ENCODE data around the gene SLC7A7. TPM values are rescaled to one million over a fixed set of nuclear protein-coding genes. Genes with fewer than 3 reads are reported as not detected.

SLC7A7 gene
- total RNA-seq, 1 experiment from 2014 or later = 3.1 TPM

DNA sequence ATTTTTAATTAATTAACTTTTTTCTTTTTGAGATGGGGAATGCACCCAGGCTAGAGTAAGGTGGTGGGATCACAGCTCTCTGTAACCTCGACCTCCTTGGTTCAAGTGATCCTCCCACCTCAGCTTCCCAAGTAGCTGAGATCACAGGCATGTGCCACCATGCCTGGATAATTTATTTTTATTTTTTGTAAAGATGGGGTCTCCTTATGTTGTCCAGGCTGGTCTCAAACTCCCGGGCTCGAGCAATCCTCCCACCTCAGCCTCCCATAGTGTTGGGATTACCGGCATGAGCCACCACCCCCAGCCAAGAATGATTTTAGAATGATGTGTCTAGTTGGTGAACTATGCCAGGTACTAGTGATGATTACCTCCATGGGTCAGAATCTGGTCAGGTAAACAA, 49.7 kb upstream of the SLC7A7 start:
- H3K4me3 Mint-ChIP-seq = no peak overlapping the region
- no peak overlapping the region for H2BK5ac ChIP-seq (ENCODE audit: insufficient read length, low read length)
- DNase-seq = no peak
- no peak overlapping the region for H3K27ac ChIP-seq (ENCODE audit: insufficient read length, low read depth, low read length)
- no peak overlapping the region for H3K4me2 ChIP-seq (ENCODE audit: insufficient read depth, insufficient read length, low read length)
- H3K9me3 ChIP-seq (ENCODE audit: control insufficient read depth, low read depth, low read length) = no peaks in the 10 kb centered on the region
- no peak overlapping the region for H3T11ph ChIP-seq (ENCODE audit: low read length)
- no peaks in the 10 kb centered on the region for H3K27me3 ChIP-seq (ENCODE audit: insufficient read depth, low read length)
- H3K18ac ChIP-seq (ENCODE audit: insufficient read length, low read depth, low read length) = no peak overlapping the region
- no peak overlapping the region for H3K23ac ChIP-seq (ENCODE audit: insufficient read length, low read depth, low read length)
- H3K79me2 ChIP-seq (ENCODE audit: insufficient read depth, low read length) = no peaks in the 10 kb centered on the region
- H3K14ac ChIP-seq (ENCODE audit: insufficient read depth, low read length) = no peak overlapping the region
- no peaks in the 10 kb centered on the region for H3K79me1 ChIP-seq (ENCODE audit: insufficient read depth, low read depth, low read length, poor library complexity, severe bottlenecking)
- H2BK15ac ChIP-seq (ENCODE audit: low read depth, low read length) = no peak overlapping the region
- no peaks in the 10 kb centered on the region for H3K36me3 Mint-ChIP-seq (ENCODE audit: insufficient read depth in 1 of 3, low read depth in 3 of 3)
- no peaks in the 10 kb centered on the region for H3K27me3 Mint-ChIP-seq (ENCODE audit: low read depth)
- no peak overlapping the region for H2BK120ac ChIP-seq (ENCODE audit: low read depth, low read length, poor library complexity, severe bottlenecking)
- no CpG with 5 or more reads among the region's 4 CpGs for WGBS (ENCODE audit: extremely low coverage, insufficient read length, low lambda C conversion rate)
- H2BK12ac ChIP-seq (ENCODE audit: insufficient read length, low read depth, low read length) = no peak overlapping the region
- no peak overlapping the region for H2BK20ac ChIP-seq (ENCODE audit: low read depth, low read length, poor library complexity, severe bottlenecking)
- no peak overlapping the region; a peak in 1 of 7 replicates for H3K27ac Mint-ChIP-seq
- H3K9ac ChIP-seq (ENCODE audit: extremely low read depth, insufficient read length, low read length) = no peak overlapping the region
- H3K23me2 ChIP-seq (ENCODE audit: insufficient read length, low read depth, low read length, poor library complexity, severe bottlenecking) = no peaks in the 10 kb centered on the region
- no peaks in the 10 kb centered on the region for H4K20me1 ChIP-seq (ENCODE audit: control insufficient read depth, insufficient read depth, insufficient read length)
- TF ChIP-seq, protein P1, sequence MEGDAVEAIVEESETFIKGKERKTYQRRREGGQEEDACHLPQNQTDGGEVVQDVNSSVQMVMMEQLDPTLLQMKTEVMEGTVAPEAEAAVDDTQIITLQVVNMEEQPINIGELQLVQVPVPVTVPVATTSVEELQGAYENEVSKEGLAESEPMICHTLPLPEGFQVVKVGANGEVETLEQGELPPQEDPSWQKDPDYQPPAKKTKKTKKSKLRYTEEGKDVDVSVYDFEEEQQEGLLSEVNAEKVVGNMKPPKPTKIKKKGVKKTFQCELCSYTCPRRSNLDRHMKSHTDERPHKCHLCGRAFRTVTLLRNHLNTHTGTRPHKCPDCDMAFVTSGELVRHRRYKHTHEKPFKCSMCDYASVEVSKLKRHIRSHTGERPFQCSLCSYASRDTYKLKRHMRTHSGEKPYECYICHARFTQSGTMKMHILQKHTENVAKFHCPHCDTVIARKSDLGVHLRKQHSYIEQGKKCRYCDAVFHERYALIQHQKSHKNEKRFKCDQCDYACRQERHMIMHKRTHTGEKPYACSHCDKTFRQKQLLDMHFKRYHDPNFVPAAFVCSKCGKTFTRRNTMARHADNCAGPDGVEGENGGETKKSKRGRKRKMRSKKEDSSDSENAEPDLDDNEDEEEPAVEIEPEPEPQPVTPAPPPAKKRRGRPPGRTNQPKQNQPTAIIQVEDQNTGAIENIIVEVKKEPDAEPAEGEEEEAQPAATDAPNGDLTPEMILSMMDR (conservative IDR thresholded peaks at IDR 0.05) = no peak
- no peaks in the 10 kb centered on the region for H3K9me3 Mint-ChIP-seq
- H4K8ac ChIP-seq (replicated peaks; ENCODE audit: insufficient read length, low read depth, low read length) = no peak overlapping the region
- no peak overlapping the region for H2AK5ac ChIP-seq (ENCODE audit: insufficient read length, low read length)
- no peak overlapping the region for H3K56ac ChIP-seq (ENCODE audit: insufficient read length, low read depth, low read length)
- H3K4ac ChIP-seq (ENCODE audit: low read depth, low read length) = no peak overlapping the region
- H4K5ac ChIP-seq (ENCODE audit: insufficient read length, low read depth, low read length) = no peak overlapping the region
- peaks cover 0 to 6% of the 10 kb centered on the region in 2 experiments; a peak in 3 of 4 replicates for H3K4me1 Mint-ChIP-seq
- H2AFZ ChIP-seq (ENCODE audit: low read length) = no peak overlapping the region
- no peak overlapping the region for H4K91ac ChIP-seq (ENCODE audit: insufficient read length, low read depth, low read length)
- H3K4me1 ChIP-seq (ENCODE audit: insufficient read depth, low read length) = no peaks in the 10 kb centered on the region

All from H9 (cell line).